Body of pancreas (tissue), 2 donors: ENCODE measurements around the gene HLA-DRA. TPM values are rescaled to one million over a fixed set of nuclear protein-coding genes. Genes with fewer than 3 reads are reported as not detected.

Experiments used
- total RNA-seq, 2 donors: library from RNA; depleted of rRNA; stranded (reverse); fragments of >200 nt; gene quantifications; one replicate each; pipeline ENCODE4 v1.1.0, GENCODE V29; 2016

Gene HLA-DRA
- total RNA-seq, 2 donors from 2014 or later, result 20.1 to 129 TPM

Other genes with a start within 250 kb of the HLA-DRA start
- 10 to 100 TPM; 28.8 to 31.3 TPM for gene PBX2, start 249.7 kb upstream of the HLA-DRA start, total RNA-seq
- gene GPSM3, start 247.2 kb upstream of the HLA-DRA start, total RNA-seq, result 1 to 10 TPM; 1.3 to 6.0 TPM
- 10 to 100 TPM; 10.6 to 48.1 TPM for gene NOTCH4, start 215.8 kb upstream of the HLA-DRA start, total RNA-seq
- gene TSBP1, start 68.0 kb upstream of the HLA-DRA start, total RNA-seq, result not detected
- gene BTNL2, start 32.7 kb upstream of the HLA-DRA start, total RNA-seq, result not detected
- 10 to 100 TPM in 1 of 2 donors, 1 to 10 TPM in 1; 1.3 to 19.8 TPM for gene HLA-DRB5, start 90.4 kb downstream of the HLA-DRA start, total RNA-seq
- 10 to 100 TPM; 20.5 to 30.3 TPM for gene HLA-DRB1, start 150.0 kb downstream of the HLA-DRA start, total RNA-seq
- gene HLA-DQA1, start 197.5 kb downstream of the HLA-DRA start, total RNA-seq, result 10 to 100 TPM in 1 of 2 donors, under 1 TPM in 1; 0.99 to 10.4 TPM
- gene HLA-DQB1, start 226.8 kb downstream of the HLA-DRA start, total RNA-seq, result 1 to 10 TPM in 1 of 2 donors, under 1 TPM in 1; 0.78 to 1.6 TPM